Type B pancreatic cell (in vitro differentiated cells): Measurements from ENCODE around the gene ABLIM1. TPM values are rescaled to one million over a fixed set of nuclear protein-coding genes. Genes with fewer than 3 reads are reported as not detected.

Experiments used
- DNase-seq: peaks from one replicate; pipeline ENCODE4 v3.0.0; 2021; ENCODE audit warnings: mixed read lengths; ENCODE audit not compliant: unreplicated experiment; ENCODE audit errors: extremely low spot score
- H3K27ac Mint-ChIP-seq: 2 replicates; pipeline ENCODE4 v1.8.0; 2021; ENCODE audit warnings: mild to moderate bottlenecking, mixed read lengths
- H3K27me3 Mint-ChIP-seq: 2 replicates; pipeline ENCODE4 v1.8.0; 2021; ENCODE audit warnings: mixed read lengths
- H3K36me3 Mint-ChIP-seq: 2 replicates; pipeline ENCODE4 v1.8.0; 2021; ENCODE audit warnings: mixed read lengths
- H3K4me1 Mint-ChIP-seq: one replicate; pipeline ENCODE4 v1.8.0; 2021; ENCODE audit warnings: mixed read lengths; ENCODE audit not compliant: unreplicated experiment
- H3K4me3 Mint-ChIP-seq: 2 replicates; pipeline ENCODE4 v1.8.0; 2021; ENCODE audit warnings: mild to moderate bottlenecking, mixed read lengths
- H3K9me3 Mint-ChIP-seq: 2 replicates; pipeline ENCODE4 v1.8.0; 2021; ENCODE audit warnings: mixed read lengths
- total RNA-seq: library from RNA; stranded (reverse); gene quantifications from 2 replicates; pipeline ENCODE4 v1.2.1, GENCODE V29; 2021; ENCODE audit warnings: low replicate concordance
- TF ChIP-seq, protein P1 (sequence below): fragments of 200-600 bp; sonication (generic); conservative IDR thresholded peaks from 2 replicates; pipeline ENCODE4 v1.5.0; 2021; ENCODE audit warnings: antibody characterized with exemption, mild to moderate bottlenecking

Gene ABLIM1
- total RNA-seq, 1 donor from 2014 or later: 77.7 TPM

GRCh38 chr10:114544045-114544659, 113.9 kb downstream of the ABLIM1 start:
- no peaks in the 10 kb centered on the region for H3K27me3 Mint-ChIP-seq

DNA sequence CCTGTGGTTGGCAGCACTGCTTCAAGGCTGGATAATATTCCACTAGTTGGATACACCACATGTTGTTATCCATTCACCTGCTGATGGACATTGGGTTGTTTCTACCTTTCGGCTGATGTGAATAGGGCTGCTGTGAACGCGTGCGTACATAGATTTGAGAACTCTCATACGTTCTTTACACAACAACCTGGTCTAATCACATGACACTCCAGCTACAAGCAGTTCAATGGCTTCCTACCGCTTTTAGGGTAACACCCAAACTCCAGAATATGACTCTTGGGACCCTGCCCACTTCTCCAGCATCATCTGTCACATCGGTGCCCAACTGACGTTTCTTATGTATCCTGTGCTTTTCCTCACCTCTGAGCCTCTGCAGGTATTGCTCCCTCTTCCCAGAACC, 114.6 kb downstream of the ABLIM1 start:
- Mint-ChIP-seq H3K4me3 (no peak overlapping the region), H3K4me1 (peaks cover 12% of the 10 kb centered on the region), H3K36me3 (no peaks in the 10 kb centered on the region), H3K9me3 (no peaks in the 10 kb centered on the region), H3K27me3 (no peaks in the 10 kb centered on the region), H3K27ac (no peak overlapping the region)
- no peak for DNase-seq
- TF ChIP-seq, protein P1, sequence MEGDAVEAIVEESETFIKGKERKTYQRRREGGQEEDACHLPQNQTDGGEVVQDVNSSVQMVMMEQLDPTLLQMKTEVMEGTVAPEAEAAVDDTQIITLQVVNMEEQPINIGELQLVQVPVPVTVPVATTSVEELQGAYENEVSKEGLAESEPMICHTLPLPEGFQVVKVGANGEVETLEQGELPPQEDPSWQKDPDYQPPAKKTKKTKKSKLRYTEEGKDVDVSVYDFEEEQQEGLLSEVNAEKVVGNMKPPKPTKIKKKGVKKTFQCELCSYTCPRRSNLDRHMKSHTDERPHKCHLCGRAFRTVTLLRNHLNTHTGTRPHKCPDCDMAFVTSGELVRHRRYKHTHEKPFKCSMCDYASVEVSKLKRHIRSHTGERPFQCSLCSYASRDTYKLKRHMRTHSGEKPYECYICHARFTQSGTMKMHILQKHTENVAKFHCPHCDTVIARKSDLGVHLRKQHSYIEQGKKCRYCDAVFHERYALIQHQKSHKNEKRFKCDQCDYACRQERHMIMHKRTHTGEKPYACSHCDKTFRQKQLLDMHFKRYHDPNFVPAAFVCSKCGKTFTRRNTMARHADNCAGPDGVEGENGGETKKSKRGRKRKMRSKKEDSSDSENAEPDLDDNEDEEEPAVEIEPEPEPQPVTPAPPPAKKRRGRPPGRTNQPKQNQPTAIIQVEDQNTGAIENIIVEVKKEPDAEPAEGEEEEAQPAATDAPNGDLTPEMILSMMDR: no peak

More at GRCh38 chr10:114544045-114544659, 113.9 kb downstream of the ABLIM1 start:
- Mint-ChIP-seq H3K4me3 (peak overlapping the region; percentile 15), H3K9me3 (no peaks in the 10 kb centered on the region), H3K36me3 (no peaks in the 10 kb centered on the region), H3K4me1 (peaks cover 10% of the 10 kb centered on the region), H3K27ac (peak overlapping the region; percentile 8)
- no peak for DNase-seq
- TF ChIP-seq, protein P1: no peak

- no peak overlapping the region for H3K27ac Mint-ChIP-seq
- no peaks in the 10 kb centered on the region for H3K27me3 Mint-ChIP-seq
- no peak for DNase-seq
- TF ChIP-seq, protein P1: no peak
- no peaks in the 10 kb centered on the region for H3K9me3 Mint-ChIP-seq
- no peak overlapping the region for H3K4me3 Mint-ChIP-seq
- no peaks in the 10 kb centered on the region for H3K36me3 Mint-ChIP-seq
- peaks cover 23% of the 10 kb centered on the region for H3K4me1 Mint-ChIP-seq
Measured at GRCh38 chr10:114542373-114542772, 115.7 kb downstream of the ABLIM1 start.

- H3K36me3 Mint-ChIP-seq: no peaks in the 10 kb centered on the region
- DNase-seq: no peak
- H3K4me1 Mint-ChIP-seq: peaks cover 23% of the 10 kb centered on the region
- H3K27me3 Mint-ChIP-seq: no peaks in the 10 kb centered on the region
- TF ChIP-seq, protein P1: no peak
- no peak overlapping the region for H3K4me3 Mint-ChIP-seq
- H3K9me3 Mint-ChIP-seq: no peaks in the 10 kb centered on the region
- H3K27ac Mint-ChIP-seq: peak overlapping the region; percentile 30
Measured at GRCh38 chr10:114541797-114542160, 116.3 kb downstream of the ABLIM1 start.

- Mint-ChIP-seq H3K36me3 (no peaks in the 10 kb centered on the region), H3K27ac (peak overlapping the region; percentile 30), H3K4me1 (peaks cover 23% of the 10 kb centered on the region), H3K4me3 (no peak overlapping the region), H3K9me3 (no peaks in the 10 kb centered on the region), H3K27me3 (no peaks in the 10 kb centered on the region)
- no peak for DNase-seq
- TF ChIP-seq, protein P1: no peak
Measured at GRCh38 chr10:114541081-114541796, 116.8 kb downstream of the ABLIM1 start.
